ENCODE results near the gene CARMIL1.

GRCh38 chr6:25401711-25402110 lies 122.5 kb downstream of the CARMIL1 start:
- TF ChIP-seq, protein P1, sequence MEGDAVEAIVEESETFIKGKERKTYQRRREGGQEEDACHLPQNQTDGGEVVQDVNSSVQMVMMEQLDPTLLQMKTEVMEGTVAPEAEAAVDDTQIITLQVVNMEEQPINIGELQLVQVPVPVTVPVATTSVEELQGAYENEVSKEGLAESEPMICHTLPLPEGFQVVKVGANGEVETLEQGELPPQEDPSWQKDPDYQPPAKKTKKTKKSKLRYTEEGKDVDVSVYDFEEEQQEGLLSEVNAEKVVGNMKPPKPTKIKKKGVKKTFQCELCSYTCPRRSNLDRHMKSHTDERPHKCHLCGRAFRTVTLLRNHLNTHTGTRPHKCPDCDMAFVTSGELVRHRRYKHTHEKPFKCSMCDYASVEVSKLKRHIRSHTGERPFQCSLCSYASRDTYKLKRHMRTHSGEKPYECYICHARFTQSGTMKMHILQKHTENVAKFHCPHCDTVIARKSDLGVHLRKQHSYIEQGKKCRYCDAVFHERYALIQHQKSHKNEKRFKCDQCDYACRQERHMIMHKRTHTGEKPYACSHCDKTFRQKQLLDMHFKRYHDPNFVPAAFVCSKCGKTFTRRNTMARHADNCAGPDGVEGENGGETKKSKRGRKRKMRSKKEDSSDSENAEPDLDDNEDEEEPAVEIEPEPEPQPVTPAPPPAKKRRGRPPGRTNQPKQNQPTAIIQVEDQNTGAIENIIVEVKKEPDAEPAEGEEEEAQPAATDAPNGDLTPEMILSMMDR (IDR thresholded peaks at IDR 0.05 in 8 of 11, conservative IDR thresholded peaks at IDR 0.05 in 3 of 11): no peak
- TF ChIP-seq POLR2AphosphoS5 (IDR thresholded peaks at IDR 0.05) (no peak), POLR2A (IDR thresholded peaks at IDR 0.05) (no peak)

Measured in spleen (tissue), 7 donors.